Measurements from ENCODE around the gene RNF220.

GRCh38 chr1:44677201-44677766 is 272.2 kb downstream of the RNF220 start:
- TF ChIP-seq CTCF (optimal IDR thresholded peaks at IDR 0.05 in 1 of 3, IDR thresholded peaks at IDR 0.05 in 1 of 3, conservative IDR thresholded peaks at IDR 0.05 in 1 of 3; ENCODE audit: extremely low read depth in 1 of 3, insufficient read depth in 2 of 3, low read length in 3 of 3) = peak; percentile 28 to 63 (median 44)
- no peak for TF ChIP-seq EZH2 (IDR thresholded peaks at IDR 0.05; ENCODE audit: low read length)
